D721Med (cell line): ENCODE data around the gene STK11IP.

ENCODE experiments used
- DNase-seq: peaks from one replicate; pipeline ENCODE4 v3.0.0; 2011; ENCODE audit warnings: low spot score; ENCODE audit not compliant: insufficient read length
- FAIRE-seq: peaks from 2 replicates; lab custom pipeline; 2011; peaks lifted over from hg19 to GRCh38; lab: Jason Lieb, UNC
- TF ChIP-seq, protein P1 (sequence below): IDR thresholded peaks from 2 replicates; pipeline ENCODE4 v1.5.1; 2012; ENCODE audit warnings: mild to moderate bottlenecking, control low read depth; ENCODE audit not compliant: insufficient read depth; ENCODE audit errors: missing control alignments

STK11IP gene, protein sequence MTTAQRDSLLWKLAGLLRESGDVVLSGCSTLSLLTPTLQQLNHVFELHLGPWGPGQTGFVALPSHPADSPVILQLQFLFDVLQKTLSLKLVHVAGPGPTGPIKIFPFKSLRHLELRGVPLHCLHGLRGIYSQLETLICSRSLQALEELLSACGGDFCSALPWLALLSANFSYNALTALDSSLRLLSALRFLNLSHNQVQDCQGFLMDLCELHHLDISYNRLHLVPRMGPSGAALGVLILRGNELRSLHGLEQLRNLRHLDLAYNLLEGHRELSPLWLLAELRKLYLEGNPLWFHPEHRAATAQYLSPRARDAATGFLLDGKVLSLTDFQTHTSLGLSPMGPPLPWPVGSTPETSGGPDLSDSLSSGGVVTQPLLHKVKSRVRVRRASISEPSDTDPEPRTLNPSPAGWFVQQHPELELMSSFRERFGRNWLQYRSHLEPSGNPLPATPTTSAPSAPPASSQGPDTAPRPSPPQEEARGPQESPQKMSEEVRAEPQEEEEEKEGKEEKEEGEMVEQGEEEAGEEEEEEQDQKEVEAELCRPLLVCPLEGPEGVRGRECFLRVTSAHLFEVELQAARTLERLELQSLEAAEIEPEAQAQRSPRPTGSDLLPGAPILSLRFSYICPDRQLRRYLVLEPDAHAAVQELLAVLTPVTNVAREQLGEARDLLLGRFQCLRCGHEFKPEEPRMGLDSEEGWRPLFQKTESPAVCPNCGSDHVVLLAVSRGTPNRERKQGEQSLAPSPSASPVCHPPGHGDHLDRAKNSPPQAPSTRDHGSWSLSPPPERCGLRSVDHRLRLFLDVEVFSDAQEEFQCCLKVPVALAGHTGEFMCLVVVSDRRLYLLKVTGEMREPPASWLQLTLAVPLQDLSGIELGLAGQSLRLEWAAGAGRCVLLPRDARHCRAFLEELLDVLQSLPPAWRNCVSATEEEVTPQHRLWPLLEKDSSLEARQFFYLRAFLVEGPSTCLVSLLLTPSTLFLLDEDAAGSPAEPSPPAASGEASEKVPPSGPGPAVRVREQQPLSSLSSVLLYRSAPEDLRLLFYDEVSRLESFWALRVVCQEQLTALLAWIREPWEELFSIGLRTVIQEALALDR

DNA sequence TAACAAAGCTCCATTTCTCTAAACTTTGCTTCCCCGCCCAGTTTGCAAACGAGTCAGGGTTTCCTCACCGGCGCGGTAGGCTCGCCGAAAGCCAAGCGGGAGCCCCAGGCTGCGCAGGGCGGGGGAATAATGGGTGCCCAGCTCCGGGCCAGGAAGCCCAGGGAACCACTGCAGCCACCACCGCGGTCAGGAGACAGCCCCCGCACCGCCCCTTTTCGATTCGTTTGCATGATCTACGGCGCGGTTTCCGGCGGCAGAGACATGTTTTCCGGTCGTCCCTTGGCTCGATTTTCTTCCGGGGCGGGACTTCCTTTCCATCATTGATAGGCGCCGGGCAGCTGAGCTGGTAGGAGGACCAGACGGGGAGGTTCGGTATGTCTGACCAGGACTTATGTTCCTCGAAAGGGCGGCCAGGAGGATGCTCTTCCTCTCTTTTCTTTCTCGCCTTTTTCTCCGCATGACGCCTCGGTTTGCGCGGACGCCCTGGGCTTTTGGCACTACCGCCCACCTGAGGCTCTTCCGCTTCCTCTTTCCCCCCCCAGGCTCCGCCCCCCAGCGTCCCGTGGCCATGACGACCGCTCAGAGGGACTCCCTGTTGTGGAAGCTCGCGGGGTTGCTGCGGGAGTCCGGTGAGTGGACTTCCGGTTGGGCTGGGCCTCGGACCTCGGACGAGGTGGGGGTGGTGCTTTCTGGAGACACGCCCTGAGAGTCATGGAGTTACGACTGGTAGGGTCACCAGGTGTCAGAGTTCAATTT is at the start of gene STK11IP:
Gene STK11IP, plus strand, starts transcription at position 306 of the 756 bp plus-strand sequence. Its CDS starts 263 bp downstream, at position 569.
- FAIRE-seq: no peak
- DNase-seq: peak; percentile 93
- TF ChIP-seq, protein P1, sequence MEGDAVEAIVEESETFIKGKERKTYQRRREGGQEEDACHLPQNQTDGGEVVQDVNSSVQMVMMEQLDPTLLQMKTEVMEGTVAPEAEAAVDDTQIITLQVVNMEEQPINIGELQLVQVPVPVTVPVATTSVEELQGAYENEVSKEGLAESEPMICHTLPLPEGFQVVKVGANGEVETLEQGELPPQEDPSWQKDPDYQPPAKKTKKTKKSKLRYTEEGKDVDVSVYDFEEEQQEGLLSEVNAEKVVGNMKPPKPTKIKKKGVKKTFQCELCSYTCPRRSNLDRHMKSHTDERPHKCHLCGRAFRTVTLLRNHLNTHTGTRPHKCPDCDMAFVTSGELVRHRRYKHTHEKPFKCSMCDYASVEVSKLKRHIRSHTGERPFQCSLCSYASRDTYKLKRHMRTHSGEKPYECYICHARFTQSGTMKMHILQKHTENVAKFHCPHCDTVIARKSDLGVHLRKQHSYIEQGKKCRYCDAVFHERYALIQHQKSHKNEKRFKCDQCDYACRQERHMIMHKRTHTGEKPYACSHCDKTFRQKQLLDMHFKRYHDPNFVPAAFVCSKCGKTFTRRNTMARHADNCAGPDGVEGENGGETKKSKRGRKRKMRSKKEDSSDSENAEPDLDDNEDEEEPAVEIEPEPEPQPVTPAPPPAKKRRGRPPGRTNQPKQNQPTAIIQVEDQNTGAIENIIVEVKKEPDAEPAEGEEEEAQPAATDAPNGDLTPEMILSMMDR: no peak

DNA sequence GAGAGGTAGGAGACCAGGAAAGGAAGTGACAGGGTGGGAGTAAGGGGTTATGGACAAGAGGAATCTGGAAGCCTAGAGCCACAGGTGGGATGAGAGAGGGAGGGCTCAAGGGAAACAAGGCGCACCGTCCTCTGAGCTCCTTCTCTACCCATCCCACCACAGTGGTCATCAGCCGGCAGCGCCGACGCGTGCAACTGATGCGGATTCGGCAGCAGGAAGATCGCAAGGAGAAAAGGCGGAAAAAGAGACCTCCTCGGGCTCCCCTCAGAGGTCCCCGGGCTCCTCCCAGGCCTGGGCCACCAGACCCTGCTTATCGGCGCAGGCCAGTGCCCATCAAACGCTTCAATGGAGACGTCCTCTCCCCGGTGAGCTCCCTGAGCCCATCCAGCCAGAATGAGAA is 48.7 kb upstream of the STK11IP start:
- DNase-seq: no peak
- no peak for FAIRE-seq
- TF ChIP-seq, protein P1: no peak

DNA sequence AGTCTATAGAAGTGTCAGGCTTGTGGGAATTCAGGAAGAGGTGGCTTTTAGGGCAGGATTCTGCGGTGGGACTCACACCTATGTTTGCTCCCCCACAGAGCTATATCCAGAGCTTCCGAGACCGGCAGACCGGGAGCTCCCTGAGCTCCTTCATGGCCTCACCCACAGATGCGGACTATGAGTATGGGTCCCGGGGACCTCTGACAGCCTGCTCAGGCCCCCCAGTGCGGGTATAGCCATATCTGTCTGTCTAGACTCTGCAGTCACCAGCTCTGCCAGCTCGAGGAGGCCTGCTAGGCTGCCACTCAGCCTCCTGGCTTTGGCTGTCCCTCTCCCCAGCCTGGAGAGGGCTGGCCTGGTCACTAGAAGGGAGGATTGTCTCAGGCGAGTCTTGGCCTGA is 48.0 kb upstream of the STK11IP start:
- FAIRE-seq: no peak
- no peak for DNase-seq
- TF ChIP-seq, protein P1: no peak

DNA sequence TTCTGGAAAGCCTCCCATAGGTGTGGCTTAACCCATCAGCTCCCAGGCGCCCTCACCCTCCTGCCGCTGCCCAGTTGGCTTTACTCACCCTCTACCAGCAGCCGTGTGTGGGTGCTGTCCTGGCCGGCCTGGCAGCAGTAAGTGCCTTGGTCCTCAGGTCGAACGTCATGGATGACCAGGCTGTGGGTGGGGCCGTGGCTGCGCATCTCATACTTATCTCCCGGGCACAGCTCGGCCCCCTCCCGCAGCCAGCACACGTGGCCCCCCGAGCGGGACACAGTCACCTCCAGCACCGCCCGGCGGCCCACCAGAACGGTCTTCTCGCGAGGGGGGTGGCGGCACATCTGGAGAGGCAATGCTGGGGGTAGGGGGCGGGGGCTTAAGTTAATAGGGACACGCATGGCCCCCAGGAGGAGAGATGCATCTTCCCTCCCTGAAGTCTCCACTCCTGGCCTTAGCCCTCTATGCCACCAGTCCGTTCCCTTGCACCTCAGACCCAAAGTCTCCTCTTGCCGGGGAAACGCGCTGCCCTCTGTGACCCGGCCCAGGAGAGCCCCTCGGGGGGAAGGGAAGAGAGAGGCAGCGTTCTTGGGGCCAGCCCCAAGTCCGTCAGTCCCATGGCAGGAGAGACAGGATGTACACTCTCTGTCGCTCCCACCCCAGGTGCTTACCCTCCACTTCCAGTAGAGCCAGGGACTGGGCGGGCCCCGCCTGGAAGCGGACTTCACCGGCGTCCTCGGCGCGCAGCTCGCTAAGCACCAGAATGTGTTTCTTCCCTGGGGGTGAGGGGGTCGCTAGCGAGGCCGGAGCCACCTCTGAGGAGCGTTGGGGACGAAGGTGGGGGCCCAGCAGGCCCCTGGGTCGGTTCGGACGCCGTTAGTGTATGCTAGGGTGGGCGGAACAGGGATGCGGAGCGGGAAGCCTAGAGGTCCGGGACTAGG is 45.9 kb upstream of the STK11IP start:
- FAIRE-seq (no peak), DNase-seq (no peak)
- TF ChIP-seq, protein P1: no peak

DNA sequence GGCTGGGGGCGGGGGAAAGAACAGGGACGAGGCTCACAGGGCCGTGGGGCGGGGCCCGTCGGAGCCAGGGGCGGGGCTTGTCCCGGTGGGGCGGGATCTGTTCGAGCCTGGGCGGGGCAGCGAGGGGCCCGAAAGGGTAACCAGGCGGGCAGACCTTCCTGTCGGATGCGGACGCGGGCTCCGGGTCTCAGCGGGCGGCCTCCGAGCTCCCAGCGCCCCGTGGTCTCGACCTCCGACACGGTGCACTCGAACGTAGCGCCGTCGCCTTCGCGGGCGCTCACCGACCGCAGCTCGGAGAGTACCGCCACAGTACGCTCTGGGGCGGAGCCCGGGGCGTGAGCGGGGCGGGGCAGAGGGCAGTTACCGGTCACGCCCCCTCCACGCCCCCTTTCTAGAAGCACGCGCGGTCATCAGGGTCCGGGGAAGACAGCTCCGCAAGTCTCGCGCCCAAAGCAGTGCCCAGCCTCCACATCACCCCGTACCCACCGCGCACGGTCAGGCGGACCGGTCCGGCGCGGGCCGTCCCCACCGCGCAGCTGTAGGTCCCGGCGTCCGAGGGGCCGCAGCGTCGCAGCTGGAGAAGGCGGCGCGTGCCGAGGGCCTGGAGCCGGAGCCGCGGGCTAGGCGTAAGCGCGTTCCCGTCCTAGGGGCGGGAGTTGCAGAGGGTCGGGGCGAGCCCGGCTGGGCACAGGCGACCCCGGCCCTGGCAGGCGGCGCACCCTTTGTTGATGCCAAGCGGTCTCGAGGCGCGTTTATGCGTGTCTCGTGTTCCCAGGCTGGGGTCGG is 45.1 kb upstream of the STK11IP start:
- FAIRE-seq (no peak), DNase-seq (peak; percentile 97)
- TF ChIP-seq, protein P1: no peak
